Measurements from ENCODE around the gene MED27. TPM values are rescaled to one million over a fixed set of nuclear protein-coding genes. Genes with fewer than 3 reads are reported as not detected.

Gene MED27
- total RNA-seq, 1 donor from 2014 or later, result 27.3 TPM

GRCh38 chr9:132044176-132044875, 35.3 kb downstream of the MED27 start:
- intact Hi-C loops (cut with micrococcal nuclease), result no loop called here

GRCh38 chr9:132043708-132044107, 36.0 kb downstream of the MED27 start:
- intact Hi-C loops (cut with micrococcal nuclease), result no loop called here

GRCh38 chr9:132042324-132042723, 37.3 kb downstream of the MED27 start:
- intact Hi-C loops (cut with micrococcal nuclease), result no loop called here

GRCh38 chr9:132041798-132042197, 37.9 kb downstream of the MED27 start:
- intact Hi-C loops (cut with micrococcal nuclease), result no loop called here

GRCh38 chr9:132040808-132041207, 38.9 kb downstream of the MED27 start:
- intact Hi-C loops (cut with micrococcal nuclease), result no loop called here

- intact Hi-C loops (cut with micrococcal nuclease), result no loop called here
Observed at GRCh38 chr9:132040246-132040645, 39.4 kb downstream of the MED27 start.

GRCh38 chr9:132039284-132039683, 40.4 kb downstream of the MED27 start:
- intact Hi-C loops (cut with micrococcal nuclease), result no loop called here

GRCh38 chr9:132037458-132037857, 42.2 kb downstream of the MED27 start:
- intact Hi-C loops (cut with micrococcal nuclease), result no loop called here

GRCh38 chr9:132036521-132036920, 43.1 kb downstream of the MED27 start:
- intact Hi-C loops (cut with micrococcal nuclease), result no loop called here

GRCh38 chr9:132035679-132036078, 44.0 kb downstream of the MED27 start:
- intact Hi-C loops (cut with micrococcal nuclease), result no loop called here

- intact Hi-C loops (cut with micrococcal nuclease), result no loop called here
Observed at GRCh38 chr9:132032238-132032950, 47.3 kb downstream of the MED27 start.

GRCh38 chr9:132031467-132032237, 48.0 kb downstream of the MED27 start:
- intact Hi-C loops (cut with micrococcal nuclease), result no loop called here

- intact Hi-C loops (cut with micrococcal nuclease), result no loop called here
Observed at GRCh38 chr9:132030626-132031325, 48.9 kb downstream of the MED27 start.

- intact Hi-C loops (cut with micrococcal nuclease), result no loop called here
Observed at GRCh38 chr9:132027752-132028663, 51.7 kb downstream of the MED27 start.

GRCh38 chr9:132026932-132027585, 52.6 kb downstream of the MED27 start:
- intact Hi-C loops (cut with micrococcal nuclease), result no loop called here

- intact Hi-C loops (cut with micrococcal nuclease), result no loop called here
Observed at GRCh38 chr9:132025766-132026165, 53.9 kb downstream of the MED27 start.

GRCh38 chr9:132024589-132024988, 55.1 kb downstream of the MED27 start:
- intact Hi-C loops (cut with micrococcal nuclease), result no loop called here

GRCh38 chr9:132023419-132024180, 56.1 kb downstream of the MED27 start:
- intact Hi-C loops (cut with micrococcal nuclease), result no loop called here

GRCh38 chr9:132020820-132021510, 58.7 kb downstream of the MED27 start:
- intact Hi-C loops (cut with micrococcal nuclease), result no loop called here

All from T-helper 2 cell treated with Interferon-gamma antibody and Interleukin-4, amounts not matched to agents 100 ng/mL and 5 ng/mL, for 36 hours (primary cell).